BJ (cell line): Measurements from ENCODE around the gene SKIC2. TPM values are rescaled to one million over a fixed set of nuclear protein-coding genes. Genes with fewer than 3 reads are reported as not detected.

Source experiments
- CTCF ChIA-PET: fragments of 350-600 bp; formaldehyde crosslinking; extraction: SDS; loops from one replicate; lab custom pipeline; 2021; ENCODE audit warnings: antibody characterized with exemption, inconsistent platforms; lab: Yijun Ruan, JAX
- POLR2A ChIA-PET: fragments of 300-600 bp; sonication (Branson Sonifier 250); formaldehyde crosslinking; extraction: SDS; loops from one replicate; lab custom pipeline; 2021; ENCODE audit warnings: antibody characterized with exemption; lab: Charles Lee
- DNase-seq: peaks from one replicate; pipeline ENCODE4 v3.0.0-alpha.2; 2011; ENCODE audit warnings: low read depth
- H3K27me3 ChIP-seq: 2 replicates; pipeline ENCODE4 v1.6.0; 2011; ENCODE audit warnings: low read length; ENCODE audit not compliant: control insufficient read depth, insufficient read depth
- H3K36me3 ChIP-seq: 2 replicates; pipeline ENCODE4 v1.5.1; 2011; ENCODE audit warnings: low read length; ENCODE audit not compliant: control insufficient read depth, insufficient read depth
- H3K4me3 ChIP-seq: 2 replicates; pipeline ENCODE4 v1.5.1; 2011; ENCODE audit warnings: low read depth, mild to moderate bottlenecking, control low read depth, low read length
- CTCF ChIP-seq: IDR thresholded peaks from 2 replicates; pipeline ENCODE4 v1.5.1; 2011; ENCODE audit warnings: low read depth, mild to moderate bottlenecking, control low read depth, inconsistent platforms, low read length, moderate library complexity; ENCODE audit not compliant: insufficient read depth
- polyA plus RNA-seq: library from polyadenylated mRNA; depleted of rRNA; stranded (reverse); fragments of >200 nt; gene quantifications from 2 replicates; pipeline ENCODE4 v1.2.3, GENCODE V29; 2011

SKIC2 gene
- polyA plus RNA-seq, 1 experiment, result 37.3 TPM

GRCh38 chr6:31969712-31970603 is 11.0 kb downstream of the SKIC2 start:
- no peak for TF ChIP-seq CTCF
- CTCF ChIA-PET, result interaction anchor here (0.6 to 3.9 kb wide), 2 partner anchors 18 to 899 kb away, joined by 3 to 17 read pairs; no protein-coding TSS in a partner anchor
- no peak for DNase-seq
- Histone ChIP-seq H3K4me3 (no peak overlapping the region), H3K36me3 (peaks cover 34% of the 10 kb centered on the region), H3K27me3 (no peaks in the 10 kb centered on the region)
- POLR2A ChIA-PET, result no interaction called here

- H3K4me3 ChIP-seq, result peak overlapping the region; percentile 84
- no peak for DNase-seq
- no peak for TF ChIP-seq CTCF
- peaks cover 31% of the 10 kb centered on the region for H3K36me3 ChIP-seq
- ChIA-PET POLR2A (no interaction called here), CTCF (interaction anchor here (3.9 kb wide), 1 partner anchor 19 kb away, joined by 17 read pairs; no protein-coding TSS in a partner anchor)
- H3K27me3 ChIP-seq, result no peaks in the 10 kb centered on the region
Observed at GRCh38 chr6:31970604-31971271, 11.8 kb downstream of the SKIC2 start.

- H3K27me3 ChIP-seq, result no peaks in the 10 kb centered on the region
- CTCF ChIA-PET, result interaction anchor here (0.5 to 1.5 kb wide), 2 partner anchors 12 to 74 kb away, joined by 3 to 6 read pairs; partner anchors contain the start of genes EHMT2, NELFE and SKIC2
- POLR2A ChIA-PET, result no interaction called here
- H3K4me3 ChIP-seq, result peak overlapping the region; percentile 84
- TF ChIP-seq CTCF, result no peak
- H3K36me3 ChIP-seq, result peaks cover 27% of the 10 kb centered on the region
- DNase-seq, result no peak
Observed at GRCh38 chr6:31971279-31971992, 12.5 kb downstream of the SKIC2 start.

- Histone ChIP-seq H3K36me3 (peaks cover 21% of the 10 kb centered on the region), H3K27me3 (no peaks in the 10 kb centered on the region), H3K4me3 (peak within 1 kb of the TSS; percentile 84)
- DNase-seq, result peak; percentile 88
- ChIA-PET CTCF (interaction anchor here (1.5 kb wide), 1 partner anchor 13 kb away, joined by 6 read pairs; the partner anchor contains the start of genes NELFE and SKIC2), POLR2A (no interaction called here)
- no peak for TF ChIP-seq CTCF
Observed at GRCh38 chr6:31971993-31972708, 13.2 kb downstream of the SKIC2 start, which contains the start of gene DXO. TSS of gene DXO (minus strand) at chr6:31972138. CDS start at chr6:31971675, 463 bp downstream.
